ENCODE data around the gene XRCC1.
"Not testable (repeated sequence)": the region's sequence is repeated elsewhere in the genome, so short reads cannot be mapped to it uniquely, and the experiment has no call there.

Gene XRCC1, protein sequence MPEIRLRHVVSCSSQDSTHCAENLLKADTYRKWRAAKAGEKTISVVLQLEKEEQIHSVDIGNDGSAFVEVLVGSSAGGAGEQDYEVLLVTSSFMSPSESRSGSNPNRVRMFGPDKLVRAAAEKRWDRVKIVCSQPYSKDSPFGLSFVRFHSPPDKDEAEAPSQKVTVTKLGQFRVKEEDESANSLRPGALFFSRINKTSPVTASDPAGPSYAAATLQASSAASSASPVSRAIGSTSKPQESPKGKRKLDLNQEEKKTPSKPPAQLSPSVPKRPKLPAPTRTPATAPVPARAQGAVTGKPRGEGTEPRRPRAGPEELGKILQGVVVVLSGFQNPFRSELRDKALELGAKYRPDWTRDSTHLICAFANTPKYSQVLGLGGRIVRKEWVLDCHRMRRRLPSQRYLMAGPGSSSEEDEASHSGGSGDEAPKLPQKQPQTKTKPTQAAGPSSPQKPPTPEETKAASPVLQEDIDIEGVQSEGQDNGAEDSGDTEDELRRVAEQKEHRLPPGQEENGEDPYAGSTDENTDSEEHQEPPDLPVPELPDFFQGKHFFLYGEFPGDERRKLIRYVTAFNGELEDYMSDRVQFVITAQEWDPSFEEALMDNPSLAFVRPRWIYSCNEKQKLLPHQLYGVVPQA

GRCh38 chr19:43575156-43575950 lies at the start of gene XRCC1, which contains the start of gene PINLYP:
TSS of gene XRCC1 (minus strand) at chr19:43575527. CDS start at chr19:43575458, 69 bp downstream.
TSS of gene PINLYP (plus strand) at chr19:43575801. CDS start at chr19:43577192, 1,391 bp downstream.
- peak; percentile 94 for DNase-seq

- DNase-seq = peak; percentile 86
Measured at GRCh38 chr19:43624933-43625332, 49.6 kb upstream of the XRCC1 start.

- DNase-seq = no peak
Measured at GRCh38 chr19:43623889-43624670, 48.8 kb upstream of the XRCC1 start.

DNA sequence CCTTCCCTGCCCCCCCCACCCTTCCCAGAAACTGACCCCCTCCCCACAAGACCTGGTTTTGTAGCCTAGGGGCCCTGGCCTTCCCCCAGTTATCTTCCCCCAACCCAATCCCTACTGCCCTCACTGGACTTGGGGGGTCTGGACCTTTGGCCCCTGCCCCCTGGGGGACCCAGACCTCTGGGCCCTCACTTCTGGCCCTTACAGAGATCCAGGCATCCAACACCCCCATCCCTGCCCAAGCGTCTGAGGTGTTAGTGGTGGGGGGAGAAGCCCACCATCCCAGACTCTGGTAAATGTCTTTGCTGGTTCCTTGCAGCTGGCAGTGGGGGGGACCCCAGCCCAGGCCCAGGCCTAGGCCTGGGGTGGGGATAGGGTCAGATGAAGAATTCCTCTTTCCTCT lies 47.6 kb upstream of the XRCC1 start:
- no peak for DNase-seq

DNA sequence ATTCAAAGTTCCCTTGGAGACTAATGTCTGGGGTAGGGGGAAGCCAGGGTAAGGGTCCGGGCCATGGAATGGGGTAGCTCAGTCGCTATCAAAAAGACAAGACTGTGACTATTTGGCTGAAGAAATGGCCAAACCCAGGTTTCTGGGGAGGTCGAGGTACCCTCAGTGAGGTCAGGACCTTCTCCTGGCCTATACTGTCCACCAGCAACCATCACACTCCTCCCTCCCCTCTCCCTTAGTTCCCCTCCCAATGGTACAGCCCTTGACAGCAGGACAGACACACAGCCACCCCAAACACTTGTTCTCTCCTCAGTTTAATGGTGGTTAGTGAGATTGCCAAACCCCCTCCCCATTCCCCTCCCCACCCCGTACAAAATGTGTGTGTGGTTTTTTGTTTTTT lies 46.7 kb upstream of the XRCC1 start:
- no peak for DNase-seq

GRCh38 chr19:43620061-43621001 lies 45.0 kb upstream of the XRCC1 start:
- peak; percentile 84 for DNase-seq

DNA sequence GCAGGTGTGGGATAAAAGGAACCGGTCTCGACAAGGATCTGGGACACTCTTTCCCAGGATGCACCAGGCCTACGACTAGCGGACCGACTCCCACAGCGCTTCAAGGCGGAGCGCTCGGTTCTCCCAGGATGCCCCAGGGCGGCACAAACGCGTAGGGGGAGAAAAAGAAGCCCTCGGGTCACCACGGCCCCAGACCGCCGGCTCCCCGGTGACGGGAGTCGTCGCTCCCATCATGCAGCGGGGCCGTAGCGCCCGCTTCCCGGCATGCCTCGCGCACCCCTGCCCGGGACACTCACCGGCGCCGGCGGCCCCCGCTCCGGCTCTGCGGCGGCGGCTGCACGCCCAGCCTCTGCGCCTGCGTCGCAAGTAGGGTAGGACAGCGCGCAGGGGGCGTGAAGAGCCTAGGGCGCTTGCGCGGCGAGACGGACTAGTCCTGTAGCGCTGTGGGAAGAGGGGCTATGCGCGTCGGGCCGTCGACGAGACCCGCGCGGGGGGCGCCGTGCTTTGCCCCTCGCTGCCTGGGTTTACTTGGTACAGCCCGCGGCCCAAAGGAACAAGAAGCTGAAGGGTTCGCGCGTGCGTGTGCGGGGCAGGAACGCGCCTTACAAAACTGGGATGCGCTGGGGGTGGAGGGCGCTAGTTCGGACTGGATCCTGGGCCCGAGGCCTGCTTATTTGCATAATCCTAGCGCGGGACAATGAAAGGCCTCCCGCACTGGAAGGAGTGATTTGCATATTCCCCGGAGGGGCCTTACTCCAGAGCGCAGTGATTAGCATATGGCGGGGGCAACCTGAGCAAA lies 44.1 kb upstream of the XRCC1 start, which contains the start of gene ZNF428:
ZNF428 (minus strand) TSS at position 368 of the 799 bp plus-strand sequence. CDS start 5,325 bp downstream, outside the sequence.
- peak; percentile 84 for DNase-seq

DNA sequence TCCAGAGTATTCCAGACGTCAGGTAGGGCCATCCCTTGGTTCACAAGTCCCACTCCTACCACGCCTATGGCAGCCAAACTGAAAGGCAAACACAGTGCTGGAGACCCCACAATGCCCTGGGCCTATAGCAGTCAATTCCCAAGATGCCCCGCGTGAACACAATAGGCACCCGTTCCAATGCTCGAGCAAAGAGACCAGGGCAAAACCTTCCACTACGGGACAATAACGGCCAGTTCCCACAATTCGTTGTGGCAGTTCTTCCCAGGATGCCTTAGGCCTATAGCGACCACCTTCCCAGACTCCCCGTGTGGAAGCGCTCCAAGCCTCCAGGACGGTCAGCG lies 43.6 kb upstream of the XRCC1 start:
- DNase-seq = peak; percentile 35

- no peak for DNase-seq
Measured at GRCh38 chr19:43616954-43617353, 41.6 kb upstream of the XRCC1 start.

- no peak for DNase-seq
Measured at GRCh38 chr19:43616306-43616705, 41.0 kb upstream of the XRCC1 start.

GRCh38 chr19:43612374-43612773 lies 37.0 kb upstream of the XRCC1 start:
- DNase-seq = no peak

DNA sequence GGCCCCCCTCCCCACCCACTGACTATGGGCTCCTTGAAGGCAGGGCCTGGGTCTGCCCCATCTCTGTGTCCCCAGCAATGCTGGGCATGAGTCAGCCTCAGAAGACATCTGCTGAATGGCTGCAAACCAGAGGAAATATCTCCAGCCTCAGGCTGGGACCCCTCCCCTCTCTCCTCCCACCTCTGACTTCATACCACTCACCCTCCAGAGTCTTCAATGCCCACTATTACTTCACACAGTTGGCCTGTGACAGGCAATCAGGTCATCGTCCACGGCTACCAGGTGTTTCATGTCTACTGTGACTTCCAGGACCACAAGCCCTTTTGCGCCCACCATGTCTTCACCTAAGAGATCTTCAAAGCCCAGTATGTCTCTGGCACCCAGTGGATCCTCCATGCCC lies 36.5 kb upstream of the XRCC1 start, which contains the start of gene SRRM5:
SRRM5 (plus strand) TSS at position 301 of the 400 bp plus-strand sequence; CDS start at position 335, 34 bp downstream.
- DNase-seq = no peak

DNA sequence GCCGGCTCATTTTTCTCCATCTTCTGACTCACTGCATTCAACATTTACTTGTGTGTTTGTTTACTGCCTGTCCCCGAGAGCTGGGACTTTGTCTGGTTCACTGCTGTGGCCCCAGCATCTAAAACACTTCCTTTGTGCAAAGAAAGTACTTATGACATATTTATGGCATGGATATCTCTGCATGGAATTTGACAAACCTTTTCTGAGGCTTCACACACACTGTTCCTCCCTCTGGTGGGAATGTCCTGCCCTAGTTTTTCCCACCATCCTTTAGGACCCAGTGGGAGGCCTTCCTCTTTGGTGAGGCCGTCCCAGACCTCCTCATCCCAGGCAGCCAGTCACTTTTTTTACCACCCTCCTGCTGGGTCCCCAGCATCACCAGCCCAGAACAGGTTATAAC lies 35.2 kb upstream of the XRCC1 start:
- DNase-seq = no peak

GRCh38 chr19:43609872-43610271 lies 34.5 kb upstream of the XRCC1 start:
- no peak for DNase-seq

GRCh38 chr19:43607238-43608205 lies 32.2 kb upstream of the XRCC1 start:
- DNase-seq = no peak

- DNase-seq = no peak
Measured at GRCh38 chr19:43606569-43607229, 31.4 kb upstream of the XRCC1 start.

- no peak for DNase-seq
Measured at GRCh38 chr19:43605875-43606568, 30.7 kb upstream of the XRCC1 start.

DNA sequence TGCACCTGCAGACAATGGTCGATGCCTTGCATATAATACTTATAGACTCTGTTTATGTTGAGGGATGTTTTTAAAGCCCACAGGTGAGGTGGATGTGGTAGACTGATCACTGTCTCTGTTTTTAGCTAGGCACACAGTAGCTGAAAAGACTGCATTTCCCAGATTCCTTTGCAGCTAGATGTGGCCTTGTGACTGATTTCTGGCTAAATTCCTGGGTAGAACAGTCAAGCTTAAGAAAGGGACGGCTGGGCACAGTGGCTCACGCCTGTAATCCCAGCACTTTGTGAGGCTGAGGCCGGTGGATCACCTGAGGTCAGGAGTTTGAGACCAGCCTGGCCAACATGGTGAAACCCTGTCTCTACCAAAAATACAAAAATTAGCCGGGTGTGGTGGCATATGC lies 25.0 kb upstream of the XRCC1 start:
- DNase-seq = not testable (repeated sequence)

Data from activated CD8-positive, alpha-beta memory T cell treated with anti-CD3 and anti-CD28 coated beads, Interleukin-2, amount 50 U/mL, for 4 hours (primary cell).